MM.1S (cell line): ENCODE data around the gene TJP1.

Experiments used
- CTCF ChIP-seq: fragments of 300-600 bp; sonication (generic); IDR thresholded peaks from 2 replicates; pipeline ENCODE4 v1.5.1; 2016; ENCODE audit warnings: antibody characterized with exemption, low read length, mixed read lengths
- EZH2 ChIP-seq: fragments of 300-600 bp; sonication (generic); optimal IDR thresholded peaks from 2 replicates; pipeline ENCODE3; 2017; ENCODE audit warnings: low read depth, mild to moderate bottlenecking, antibody characterized with exemption, low read length, mixed read lengths
- EZH2phosphoT487 ChIP-seq: fragments of 300-600 bp; sonication (generic); IDR thresholded peaks from 2 replicates; pipeline ENCODE4 v1.6.1; 2018; ENCODE audit warnings: antibody characterized with exemption, low read length

GRCh38 chr15:29820394-29821154 is 1.7 kb downstream of the TJP1 start:
- TF ChIP-seq CTCF (no peak), EZH2 (no peak), EZH2phosphoT487 (no peak)
